Uterus (tissue), 2 donors: ENCODE results near the gene HIVEP2.

ENCODE experiments used
- POLR2A ChIP-seq, 2 donors: fragments of 450-650 bp; IDR thresholded peaks; one replicate each; pipeline ENCODE4 v1.6.1; 2016; ENCODE audit warnings: antibody characterized with exemption in 2 of 2, mild to moderate bottlenecking in 1 of 2, moderate library complexity in 1 of 2
- TF ChIP-seq, protein P1 (sequence below), 4 experiments: fragments of 200-600 bp in 2 of 4; fragments of 450-650 bp in 2 of 4; sonication (generic) in 2 of 4; IDR thresholded peaks; one replicate each; pipeline ENCODE4 v1.5.1; 2016 to 2019; ENCODE audit warnings: antibody characterized with exemption in 4 of 4, mild to moderate bottlenecking in 2 of 4, moderate library complexity in 1 of 4

DNA sequence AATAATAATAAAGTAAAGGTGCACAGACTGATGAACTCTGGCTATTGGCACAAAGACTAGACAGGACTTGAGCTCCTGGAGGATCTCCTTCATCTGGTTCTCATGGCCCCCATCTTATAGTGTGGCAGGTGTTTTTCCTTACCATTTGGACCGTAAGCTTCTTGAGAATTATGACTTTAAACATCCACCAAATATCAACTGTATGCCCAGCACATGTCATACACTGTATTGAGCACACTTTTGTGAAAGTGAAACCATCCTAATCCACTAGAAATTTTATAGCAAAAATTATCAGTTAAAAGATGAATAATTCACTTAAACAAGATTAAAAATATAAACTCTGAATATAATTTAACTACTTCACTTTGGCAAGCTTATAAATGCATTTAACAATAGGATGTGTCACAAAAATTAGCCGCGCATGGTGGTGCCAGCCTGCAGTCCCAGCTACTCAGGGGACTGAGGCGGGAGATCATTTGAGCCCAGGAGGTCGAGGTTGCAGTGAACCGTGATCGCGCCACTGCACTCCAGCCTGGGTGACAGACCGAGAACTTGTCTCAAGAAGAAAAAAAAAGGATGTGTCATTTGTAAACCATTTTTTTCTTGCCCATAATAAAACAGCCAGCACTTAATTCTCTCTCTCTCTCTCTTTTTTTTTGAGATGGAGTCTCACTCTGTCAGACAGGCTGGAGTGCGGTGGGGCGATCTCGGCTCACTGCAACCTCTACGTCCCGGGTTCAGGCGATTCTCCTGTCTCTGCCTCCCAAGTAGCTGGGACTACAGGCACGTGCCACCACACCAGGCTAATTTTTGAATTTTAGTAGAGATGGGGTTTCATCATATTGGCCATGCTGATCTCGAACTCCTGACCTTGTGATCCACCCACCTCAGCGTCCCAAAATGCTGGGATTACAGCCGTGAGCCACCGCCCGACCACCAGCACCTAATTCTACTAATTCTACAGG, 9.1 kb downstream of the HIVEP2 start:
- TF ChIP-seq, protein P1, sequence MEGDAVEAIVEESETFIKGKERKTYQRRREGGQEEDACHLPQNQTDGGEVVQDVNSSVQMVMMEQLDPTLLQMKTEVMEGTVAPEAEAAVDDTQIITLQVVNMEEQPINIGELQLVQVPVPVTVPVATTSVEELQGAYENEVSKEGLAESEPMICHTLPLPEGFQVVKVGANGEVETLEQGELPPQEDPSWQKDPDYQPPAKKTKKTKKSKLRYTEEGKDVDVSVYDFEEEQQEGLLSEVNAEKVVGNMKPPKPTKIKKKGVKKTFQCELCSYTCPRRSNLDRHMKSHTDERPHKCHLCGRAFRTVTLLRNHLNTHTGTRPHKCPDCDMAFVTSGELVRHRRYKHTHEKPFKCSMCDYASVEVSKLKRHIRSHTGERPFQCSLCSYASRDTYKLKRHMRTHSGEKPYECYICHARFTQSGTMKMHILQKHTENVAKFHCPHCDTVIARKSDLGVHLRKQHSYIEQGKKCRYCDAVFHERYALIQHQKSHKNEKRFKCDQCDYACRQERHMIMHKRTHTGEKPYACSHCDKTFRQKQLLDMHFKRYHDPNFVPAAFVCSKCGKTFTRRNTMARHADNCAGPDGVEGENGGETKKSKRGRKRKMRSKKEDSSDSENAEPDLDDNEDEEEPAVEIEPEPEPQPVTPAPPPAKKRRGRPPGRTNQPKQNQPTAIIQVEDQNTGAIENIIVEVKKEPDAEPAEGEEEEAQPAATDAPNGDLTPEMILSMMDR (IDR thresholded peaks at IDR 0.05), result no peak
- TF ChIP-seq POLR2A (IDR thresholded peaks at IDR 0.05), result no peak
